ENCODE data around the gene GPAM.
"Not testable (repeated sequence)": the region's sequence is repeated elsewhere in the genome, so short reads cannot be mapped to it uniquely, and the experiment has no call there.

The GPAM gene

GRCh38 chr10:112139176-112139575 lies 44.4 kb downstream of the GPAM start:
- Histone ChIP-seq H3K4me3 (no peak overlapping the region), H3K27ac (no peak overlapping the region)

GRCh38 chr10:112137154-112137987 lies 46.2 kb downstream of the GPAM start:
- no peak overlapping the region for H3K4me3 ChIP-seq
- no peak overlapping the region for H3K27ac ChIP-seq

DNA sequence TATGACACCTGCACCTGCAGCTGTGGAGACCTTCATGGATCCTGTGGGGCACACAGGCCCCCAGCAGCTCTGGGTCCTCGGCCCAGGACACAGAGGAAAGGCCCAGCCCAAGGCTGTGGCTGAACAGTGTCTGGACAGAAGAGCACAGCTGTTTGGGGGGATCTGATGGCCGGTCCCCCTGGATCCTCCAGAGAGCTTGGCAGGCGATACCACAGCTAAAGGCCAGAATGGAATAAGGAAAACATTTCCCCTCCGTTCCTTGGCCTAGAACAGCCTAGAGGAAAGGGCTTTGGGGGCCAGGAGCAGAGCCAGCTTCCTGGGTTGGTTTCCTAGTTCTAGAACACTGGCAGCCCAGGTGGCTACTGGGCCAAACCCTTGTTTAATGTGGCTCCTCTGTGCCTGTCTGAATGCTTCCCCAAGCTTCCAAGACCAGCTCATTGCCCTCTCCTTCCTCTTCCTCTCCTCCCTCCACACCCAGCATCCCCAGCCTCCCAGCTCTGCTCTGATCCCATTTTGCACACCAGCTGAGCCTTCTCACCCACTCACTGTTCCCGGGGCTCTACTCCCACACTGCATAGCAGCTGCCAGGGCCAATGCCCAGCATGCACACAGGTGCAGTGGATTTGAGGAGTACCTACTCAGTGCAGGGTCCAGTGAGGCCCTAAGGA lies 46.9 kb downstream of the GPAM start:
- H3K4me3 ChIP-seq: no peak overlapping the region
- no peak overlapping the region for H3K27ac ChIP-seq

DNA sequence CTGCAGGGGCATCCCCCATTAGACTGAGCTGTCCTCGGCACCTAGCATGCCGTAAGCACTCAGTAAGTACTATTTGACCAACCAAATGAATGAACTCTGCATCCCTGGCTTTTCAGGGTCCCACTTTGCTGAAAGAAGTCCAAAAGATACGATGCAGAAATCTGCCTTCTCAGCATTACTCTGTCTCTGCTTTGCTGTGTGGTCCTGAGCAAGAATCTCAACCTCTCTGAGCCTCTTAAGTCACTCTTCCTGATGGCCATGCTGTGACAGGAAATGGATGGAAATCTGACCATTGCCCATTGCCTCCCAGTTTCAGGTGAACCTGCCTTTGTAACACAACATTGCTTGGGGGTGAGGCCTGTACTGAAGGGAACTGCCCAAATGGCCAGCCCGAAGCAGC lies 48.0 kb downstream of the GPAM start:
- no peak overlapping the region for H3K4me3 ChIP-seq
- H3K27ac ChIP-seq: no peak overlapping the region

DNA sequence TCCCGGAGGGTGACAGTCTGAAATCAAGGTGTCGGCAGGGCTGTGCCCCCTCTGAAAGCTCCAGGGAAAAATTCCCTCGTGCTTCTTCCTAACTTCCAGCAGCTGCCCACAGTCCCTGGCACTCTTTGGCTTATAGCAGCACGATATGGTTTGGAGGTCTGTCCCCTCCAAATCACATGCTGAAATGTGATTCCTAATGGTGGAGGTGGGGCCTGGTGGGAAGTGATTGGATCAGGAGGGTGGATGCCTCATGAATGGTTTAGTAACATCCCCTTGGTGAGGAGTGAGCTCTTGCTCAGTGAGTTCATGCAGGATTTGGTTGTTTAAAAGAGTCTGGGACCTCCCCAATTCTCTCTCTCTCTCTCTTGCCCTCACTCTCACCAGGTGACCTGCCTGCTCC lies 51.1 kb downstream of the GPAM start:
- H3K27ac ChIP-seq: no peak overlapping the region
- H3K4me3 ChIP-seq: no peak overlapping the region

DNA sequence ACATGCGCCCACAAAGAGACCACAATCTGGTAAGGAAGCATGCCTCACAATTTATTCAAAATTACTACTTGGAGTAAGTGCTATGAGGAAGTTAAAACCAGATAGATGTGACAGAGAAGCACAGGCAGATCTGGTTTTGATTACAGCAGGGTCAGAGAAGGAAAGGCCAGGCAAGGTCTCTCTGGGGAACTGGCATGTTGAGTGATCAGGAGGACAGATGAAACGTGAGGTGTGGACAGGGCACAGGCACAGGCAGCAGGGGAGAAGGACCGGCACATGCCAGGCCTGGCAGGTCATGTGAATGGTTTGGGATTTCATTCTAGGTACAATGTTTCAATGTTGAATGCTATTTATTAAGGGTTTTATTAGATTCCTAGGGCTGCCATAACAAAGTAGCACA lies 51.6 kb downstream of the GPAM start:
- Histone ChIP-seq H3K27ac (no peak overlapping the region), H3K4me3 (no peak overlapping the region)

DNA sequence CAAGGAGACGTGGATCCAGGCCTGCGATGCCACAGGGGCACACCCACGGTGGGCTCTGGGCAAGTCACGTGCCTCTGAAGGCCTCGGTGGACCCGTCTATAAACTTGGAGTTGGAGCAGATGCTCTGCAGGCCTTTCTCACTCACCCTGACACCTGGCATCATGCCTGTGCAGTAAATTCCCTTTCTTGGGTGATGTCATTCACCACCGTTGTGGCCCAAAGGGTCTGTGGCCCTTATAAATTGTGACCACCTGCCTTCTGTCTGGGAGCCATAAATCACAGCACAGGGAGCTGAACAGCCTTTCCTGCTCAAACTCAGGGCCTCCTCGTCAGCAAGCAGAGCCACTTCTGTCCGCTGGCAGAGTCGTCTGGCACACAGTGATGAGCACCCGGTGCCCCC lies 52.2 kb downstream of the GPAM start:
- Histone ChIP-seq H3K27ac (no peak overlapping the region), H3K4me3 (no peak overlapping the region)

DNA sequence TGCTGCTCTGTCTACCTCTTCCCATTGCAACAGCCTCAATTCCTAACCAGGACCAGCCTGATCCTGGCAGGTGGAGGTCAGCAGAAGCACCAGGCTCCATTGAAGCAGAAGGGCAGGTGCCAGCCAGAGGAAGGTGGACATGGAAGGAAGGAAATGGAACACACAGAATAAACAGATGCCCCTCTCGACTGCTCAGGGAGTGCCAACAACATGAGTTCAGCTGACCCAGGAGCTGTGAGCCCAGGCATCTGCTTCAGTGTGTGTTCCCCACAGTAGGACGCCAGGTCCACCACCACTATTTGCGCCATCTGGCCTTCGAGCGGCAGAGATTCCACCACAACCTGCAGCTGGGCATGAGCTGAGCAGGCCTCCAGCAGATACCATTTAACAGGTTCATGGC lies 56.7 kb downstream of the GPAM start:
- Histone ChIP-seq H3K4me3 (no peak overlapping the region), H3K27ac (no peak overlapping the region)

GRCh38 chr10:112126172-112126571 lies 57.4 kb downstream of the GPAM start:
- no peak overlapping the region for H3K27ac ChIP-seq
- H3K4me3 ChIP-seq: no peak overlapping the region

DNA sequence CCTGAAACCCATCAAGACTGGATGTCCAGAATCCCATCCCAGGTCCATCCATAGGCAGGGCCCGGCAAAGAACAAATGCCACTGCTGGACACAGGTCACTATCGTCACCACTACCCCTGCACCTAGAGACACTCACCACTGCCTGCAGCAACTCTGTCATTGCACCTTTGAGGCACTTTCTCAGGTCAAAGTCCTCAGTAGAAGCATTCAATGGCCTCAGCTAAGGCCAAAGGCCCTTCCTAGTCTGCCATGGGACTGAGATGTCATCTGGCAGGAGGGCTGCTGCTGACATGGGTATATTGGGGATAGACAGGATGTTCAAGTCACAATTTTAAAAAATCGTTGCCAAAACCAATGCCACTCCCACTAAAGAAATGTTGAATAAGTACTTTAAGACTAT lies 58.7 kb downstream of the GPAM start:
- Histone ChIP-seq H3K27ac (no peak overlapping the region), H3K4me3 (no peak overlapping the region)

- H3K27ac ChIP-seq: no peak overlapping the region
- H3K4me3 ChIP-seq: no peak overlapping the region
Observed at GRCh38 chr10:112122827-112123226, 60.7 kb downstream of the GPAM start.

GRCh38 chr10:112120491-112120890 lies 63.1 kb downstream of the GPAM start:
- H3K27ac ChIP-seq: no peak overlapping the region
- no peak overlapping the region for H3K4me3 ChIP-seq

DNA sequence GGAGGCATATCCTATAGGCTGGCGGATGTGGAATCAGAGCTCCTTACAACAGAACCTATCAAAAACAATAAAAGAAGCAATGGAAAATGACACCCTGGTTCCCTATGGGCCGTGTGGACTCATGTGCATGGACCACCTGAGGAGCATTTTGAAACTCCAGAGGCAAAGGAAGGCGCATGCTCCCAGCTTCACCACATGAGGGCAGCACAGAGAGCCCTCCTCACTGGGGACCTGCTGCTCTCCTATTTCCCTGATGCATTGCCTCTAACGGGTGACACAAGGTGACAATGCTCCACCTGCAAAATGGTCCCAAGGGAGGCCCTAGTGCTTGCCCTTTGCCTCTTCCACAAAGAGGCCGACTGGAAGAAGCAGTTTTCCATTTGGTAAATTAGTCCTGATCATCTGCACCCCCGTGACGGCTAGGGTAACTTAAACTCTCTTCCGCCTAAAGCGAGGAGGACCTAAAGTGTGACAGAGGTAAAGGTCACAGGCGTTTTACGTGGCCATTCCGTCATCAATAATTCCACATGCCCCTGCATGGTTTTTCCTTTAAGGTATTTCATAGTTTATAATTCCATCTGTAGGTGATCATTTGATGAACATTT lies 67.7 kb downstream of the GPAM start:
- H3K4me3 ChIP-seq: no peak overlapping the region
- H3K27ac ChIP-seq: no peak overlapping the region

- H3K27ac ChIP-seq: not testable (repeated sequence)
Observed at GRCh38 chr10:112109779-112110178, 73.8 kb downstream of the GPAM start.

More at GRCh38 chr10:112109779-112110178, 73.8 kb downstream of the GPAM start:
- H3K4me3 ChIP-seq: not testable (repeated sequence)

Measured in skin epidermis (tissue), 12 donors.